ENCODE results near the gene GRPEL2.

The GRPEL2 gene

GRCh38 chr5:149303210-149303609 is 42.1 kb upstream of the GRPEL2 start:
- Histone ChIP-seq H3K4me1 (ENCODE audit: control insufficient read depth in 1 of 2, insufficient read depth in 2 of 2, low read length in 2 of 2) (no peaks in the 10 kb centered on the region), H3K36me3 (ENCODE audit: control insufficient read depth in 1 of 2, insufficient read depth in 2 of 2, low read length in 2 of 2) (no peaks in the 10 kb centered on the region), H3K9ac (ENCODE audit: low read depth in 1 of 2, low read length in 2 of 2) (no peak overlapping the region), H3K4me3 (ENCODE audit: low read depth in 1 of 2, low read length in 2 of 2) (no peak overlapping the region), H3K27ac (ENCODE audit: low read depth, low read length) (no peak overlapping the region), H3K9me3 (ENCODE audit: control insufficient read depth in 1 of 2, low read length in 2 of 2) (no peaks in the 10 kb centered on the region), H3K27me3 (ENCODE audit: control insufficient read depth in 1 of 2, insufficient read depth in 2 of 2, low read length in 2 of 2) (no peaks in the 10 kb centered on the region)

GRCh38 chr5:149304195-149305078 is 40.9 kb upstream of the GRPEL2 start:
- Histone ChIP-seq H3K9ac (ENCODE audit: low read depth in 1 of 2, low read length in 2 of 2) (no peak overlapping the region), H3K9me3 (ENCODE audit: control insufficient read depth in 1 of 2, low read length in 2 of 2) (no peaks in the 10 kb centered on the region), H3K27me3 (ENCODE audit: control insufficient read depth in 1 of 2, insufficient read depth in 2 of 2, low read length in 2 of 2) (no peaks in the 10 kb centered on the region), H3K4me3 (ENCODE audit: low read depth in 1 of 2, low read length in 2 of 2) (no peak overlapping the region), H3K27ac (ENCODE audit: low read depth, low read length) (no peak overlapping the region), H3K4me1 (ENCODE audit: control insufficient read depth in 1 of 2, insufficient read depth in 2 of 2, low read length in 2 of 2) (no peaks in the 10 kb centered on the region), H3K36me3 (ENCODE audit: control insufficient read depth in 1 of 2, insufficient read depth in 2 of 2, low read length in 2 of 2) (no peaks in the 10 kb centered on the region)

- Histone ChIP-seq H3K27ac (ENCODE audit: low read depth, low read length) (no peak overlapping the region), H3K27me3 (ENCODE audit: control insufficient read depth in 1 of 2, insufficient read depth in 2 of 2, low read length in 2 of 2) (no peaks in the 10 kb centered on the region), H3K9ac (ENCODE audit: low read depth in 1 of 2, low read length in 2 of 2) (no peak overlapping the region), H3K4me1 (ENCODE audit: control insufficient read depth in 1 of 2, insufficient read depth in 2 of 2, low read length in 2 of 2) (no peaks in the 10 kb centered on the region), H3K36me3 (ENCODE audit: control insufficient read depth in 1 of 2, insufficient read depth in 2 of 2, low read length in 2 of 2) (peaks cover 0 to 4% of the 10 kb centered on the region in 2 donors), H3K4me3 (ENCODE audit: low read depth in 1 of 2, low read length in 2 of 2) (no peak overlapping the region), H3K9me3 (ENCODE audit: control insufficient read depth in 1 of 2, low read length in 2 of 2) (no peaks in the 10 kb centered on the region)
These were observed 35.9 kb upstream of the GRPEL2 start for GRCh38 chr5:149309354-149309753.

- Histone ChIP-seq H3K36me3 (ENCODE audit: control insufficient read depth in 1 of 2, insufficient read depth in 2 of 2, low read length in 2 of 2) (peaks cover 0 to 4% of the 10 kb centered on the region in 2 donors), H3K9me3 (ENCODE audit: control insufficient read depth in 1 of 2, low read length in 2 of 2) (no peaks in the 10 kb centered on the region), H3K27ac (ENCODE audit: low read depth, low read length) (no peak overlapping the region), H3K4me1 (ENCODE audit: control insufficient read depth in 1 of 2, insufficient read depth in 2 of 2, low read length in 2 of 2) (no peaks in the 10 kb centered on the region), H3K4me3 (ENCODE audit: low read depth in 1 of 2, low read length in 2 of 2) (no peak overlapping the region), H3K27me3 (ENCODE audit: control insufficient read depth in 1 of 2, insufficient read depth in 2 of 2, low read length in 2 of 2) (no peaks in the 10 kb centered on the region), H3K9ac (ENCODE audit: low read depth in 1 of 2, low read length in 2 of 2) (no peak overlapping the region)
These were observed 34.8 kb upstream of the GRPEL2 start for GRCh38 chr5:149310488-149310887.

- Histone ChIP-seq H3K27ac (ENCODE audit: low read depth, low read length) (no peak overlapping the region), H3K9ac (ENCODE audit: low read depth in 1 of 2, low read length in 2 of 2) (no peak overlapping the region), H3K36me3 (ENCODE audit: control insufficient read depth in 1 of 2, insufficient read depth in 2 of 2, low read length in 2 of 2) (peaks cover 0 to 4% of the 10 kb centered on the region in 2 donors), H3K9me3 (ENCODE audit: control insufficient read depth in 1 of 2, low read length in 2 of 2) (no peaks in the 10 kb centered on the region), H3K4me1 (ENCODE audit: control insufficient read depth in 1 of 2, insufficient read depth in 2 of 2, low read length in 2 of 2) (no peaks in the 10 kb centered on the region), H3K27me3 (ENCODE audit: control insufficient read depth in 1 of 2, insufficient read depth in 2 of 2, low read length in 2 of 2) (no peaks in the 10 kb centered on the region), H3K4me3 (ENCODE audit: low read depth in 1 of 2, low read length in 2 of 2) (no peak overlapping the region)
These were observed 34.2 kb upstream of the GRPEL2 start for GRCh38 chr5:149310947-149311658.

GRCh38 chr5:149313151-149313841 is 32.0 kb upstream of the GRPEL2 start:
- H3K4me3 ChIP-seq (ENCODE audit: low read depth in 1 of 2, low read length in 2 of 2), result no peak overlapping the region
- H3K9me3 ChIP-seq (ENCODE audit: control insufficient read depth in 1 of 2, low read length in 2 of 2), result no peaks in the 10 kb centered on the region
- peaks cover 0 to 4% of the 10 kb centered on the region in 2 donors for H3K4me1 ChIP-seq (ENCODE audit: control insufficient read depth in 1 of 2, insufficient read depth in 2 of 2, low read length in 2 of 2)
- no peak overlapping the region for H3K27ac ChIP-seq (ENCODE audit: low read depth, low read length)
- no peak overlapping the region for H3K9ac ChIP-seq (ENCODE audit: low read depth in 1 of 2, low read length in 2 of 2)
- no peaks in the 10 kb centered on the region for H3K27me3 ChIP-seq (ENCODE audit: control insufficient read depth in 1 of 2, insufficient read depth in 2 of 2, low read length in 2 of 2)
- peaks cover 0 to 4% of the 10 kb centered on the region in 2 donors for H3K36me3 ChIP-seq (ENCODE audit: control insufficient read depth in 1 of 2, insufficient read depth in 2 of 2, low read length in 2 of 2)

GRCh38 chr5:149314571-149315111 is 30.7 kb upstream of the GRPEL2 start:
- H3K27me3 ChIP-seq (ENCODE audit: control insufficient read depth in 1 of 2, insufficient read depth in 2 of 2, low read length in 2 of 2), result no peaks in the 10 kb centered on the region
- H3K9me3 ChIP-seq (ENCODE audit: control insufficient read depth in 1 of 2, low read length in 2 of 2), result no peaks in the 10 kb centered on the region
- H3K4me3 ChIP-seq (ENCODE audit: low read depth in 1 of 2, low read length in 2 of 2), result no peak overlapping the region
- H3K4me1 ChIP-seq (ENCODE audit: control insufficient read depth in 1 of 2, insufficient read depth in 2 of 2, low read length in 2 of 2), result peaks cover 0 to 4% of the 10 kb centered on the region in 2 donors
- H3K27ac ChIP-seq (ENCODE audit: low read depth, low read length), result no peak overlapping the region
- no peak overlapping the region for H3K9ac ChIP-seq (ENCODE audit: low read depth in 1 of 2, low read length in 2 of 2)
- H3K36me3 ChIP-seq (ENCODE audit: control insufficient read depth in 1 of 2, insufficient read depth in 2 of 2, low read length in 2 of 2), result peaks cover 0 to 4% of the 10 kb centered on the region in 2 donors

GRCh38 chr5:149315753-149316152 is 29.5 kb upstream of the GRPEL2 start:
- H3K4me3 ChIP-seq (ENCODE audit: low read depth in 1 of 2, low read length in 2 of 2), result no peak overlapping the region
- no peaks in the 10 kb centered on the region for H3K36me3 ChIP-seq (ENCODE audit: control insufficient read depth in 1 of 2, insufficient read depth in 2 of 2, low read length in 2 of 2)
- H3K9ac ChIP-seq (ENCODE audit: low read depth in 1 of 2, low read length in 2 of 2), result no peak overlapping the region
- no peak overlapping the region for H3K27ac ChIP-seq (ENCODE audit: low read depth, low read length)
- H3K9me3 ChIP-seq (ENCODE audit: control insufficient read depth in 1 of 2, low read length in 2 of 2), result no peaks in the 10 kb centered on the region
- peaks cover 6 to 8% of the 10 kb centered on the region in 2 donors for H3K4me1 ChIP-seq (ENCODE audit: control insufficient read depth in 1 of 2, insufficient read depth in 2 of 2, low read length in 2 of 2)
- no peaks in the 10 kb centered on the region for H3K27me3 ChIP-seq (ENCODE audit: control insufficient read depth in 1 of 2, insufficient read depth in 2 of 2, low read length in 2 of 2)

GRCh38 chr5:149317281-149318048 is 27.8 kb upstream of the GRPEL2 start:
- Histone ChIP-seq H3K27ac (ENCODE audit: low read depth, low read length) (no peak overlapping the region), H3K4me3 (ENCODE audit: low read depth in 1 of 2, low read length in 2 of 2) (no peak overlapping the region)

More at GRCh38 chr5:149317281-149318048, 27.8 kb upstream of the GRPEL2 start:
- Histone ChIP-seq H3K36me3 (ENCODE audit: control insufficient read depth in 1 of 2, insufficient read depth in 2 of 2, low read length in 2 of 2) (no peaks in the 10 kb centered on the region), H3K27me3 (ENCODE audit: control insufficient read depth in 1 of 2, insufficient read depth in 2 of 2, low read length in 2 of 2) (no peaks in the 10 kb centered on the region), H3K9me3 (ENCODE audit: control insufficient read depth in 1 of 2, low read length in 2 of 2) (no peaks in the 10 kb centered on the region), H3K4me1 (ENCODE audit: control insufficient read depth in 1 of 2, insufficient read depth in 2 of 2, low read length in 2 of 2) (peaks cover 17 to 25% of the 10 kb centered on the region in 2 donors), H3K9ac (ENCODE audit: low read depth in 1 of 2, low read length in 2 of 2) (no peak overlapping the region)
